LoVo (cell line): ENCODE data around the gene STAG1.
"Not testable (repeated sequence)": the region's sequence is repeated elsewhere in the genome, so short reads cannot be mapped to it uniquely, and the experiment has no call there.

Experiments
- DNase-seq: peaks from one replicate; pipeline ENCODE4 v3.0.0-alpha.2; 2016; ENCODE audit warnings: low spot score

STAG1 gene

GRCh38 chr3:136645915-136646314 is 106.3 kb downstream of the STAG1 start:
- DNase-seq = no peak

GRCh38 chr3:136644212-136644611 is 108.0 kb downstream of the STAG1 start:
- no peak for DNase-seq

GRCh38 chr3:136643380-136643779 is 108.8 kb downstream of the STAG1 start:
- DNase-seq = not testable (repeated sequence)

GRCh38 chr3:136642711-136643110 is 109.5 kb downstream of the STAG1 start:
- no peak for DNase-seq

- no peak for DNase-seq
Measured at GRCh38 chr3:136639069-136639468, 113.1 kb downstream of the STAG1 start.

- no peak for DNase-seq
Measured at GRCh38 chr3:136637176-136637575, 115.0 kb downstream of the STAG1 start.

- no peak for DNase-seq
Measured at GRCh38 chr3:136634821-136635220, 117.4 kb downstream of the STAG1 start.

- no peak for DNase-seq
Measured at GRCh38 chr3:136632625-136633081, 119.5 kb downstream of the STAG1 start.

- no peak for DNase-seq
Measured at GRCh38 chr3:136631424-136631823, 120.8 kb downstream of the STAG1 start.

- no peak for DNase-seq
Measured at GRCh38 chr3:136630915-136631314, 121.3 kb downstream of the STAG1 start.

GRCh38 chr3:136626493-136626892 is 125.7 kb downstream of the STAG1 start:
- no peak for DNase-seq

- DNase-seq = peak; percentile 88
Measured at GRCh38 chr3:136624894-136625815, 127.0 kb downstream of the STAG1 start.

- DNase-seq = no peak
Measured at GRCh38 chr3:136624371-136624770, 127.8 kb downstream of the STAG1 start.

GRCh38 chr3:136621628-136622027 is 130.6 kb downstream of the STAG1 start:
- no peak for DNase-seq

GRCh38 chr3:136620436-136620835 is 131.7 kb downstream of the STAG1 start:
- no peak for DNase-seq

- DNase-seq = not testable (repeated sequence)
Measured at GRCh38 chr3:136617969-136618525, 134.1 kb downstream of the STAG1 start.

- no peak for DNase-seq
Measured at GRCh38 chr3:136617198-136617597, 135.0 kb downstream of the STAG1 start.

- DNase-seq = no peak
Measured at GRCh38 chr3:136612512-136612911, 139.7 kb downstream of the STAG1 start.

- no peak for DNase-seq
Measured at GRCh38 chr3:136606990-136607389, 145.2 kb downstream of the STAG1 start.

- not testable (repeated sequence) for DNase-seq
Measured at GRCh38 chr3:136606216-136606615, 146.0 kb downstream of the STAG1 start.

- no peak for DNase-seq
Measured at GRCh38 chr3:136604961-136605360, 147.2 kb downstream of the STAG1 start.

- no peak for DNase-seq
Measured at GRCh38 chr3:136602818-136603217, 149.4 kb downstream of the STAG1 start.

GRCh38 chr3:136595913-136596697 is 156.1 kb downstream of the STAG1 start:
- no peak for DNase-seq
